Left renal pelvis (tissue), 4 donors: ENCODE results near the gene PTGDR2. TPM values are rescaled to one million over a fixed set of nuclear protein-coding genes. Genes with fewer than 3 reads are reported as not detected.
"Not testable (repeated sequence)": the region's sequence is repeated elsewhere in the genome, so short reads cannot be mapped to it uniquely, and the experiment has no call there.

Experiments
- DNase-seq, 4 donors: peaks; one replicate each; pipeline ENCODE4 v3.0.0-alpha.2; 2013; ENCODE audit warnings: low read depth in 4 of 4, low spot score in 3 of 4
- polyA plus RNA-seq, 4 donors: library from polyadenylated mRNA; unstranded; fragments of 120-200 nt; gene quantifications; one replicate each; pipeline ENCODE4 v1.2.1, GENCODE V29; 2013; ENCODE audit not compliant: insufficient read length in 4 of 4

The PTGDR2 gene
- polyA plus RNA-seq, 4 donors, result 0.14 to 0.74 (median 0.27) TPM

DNA sequence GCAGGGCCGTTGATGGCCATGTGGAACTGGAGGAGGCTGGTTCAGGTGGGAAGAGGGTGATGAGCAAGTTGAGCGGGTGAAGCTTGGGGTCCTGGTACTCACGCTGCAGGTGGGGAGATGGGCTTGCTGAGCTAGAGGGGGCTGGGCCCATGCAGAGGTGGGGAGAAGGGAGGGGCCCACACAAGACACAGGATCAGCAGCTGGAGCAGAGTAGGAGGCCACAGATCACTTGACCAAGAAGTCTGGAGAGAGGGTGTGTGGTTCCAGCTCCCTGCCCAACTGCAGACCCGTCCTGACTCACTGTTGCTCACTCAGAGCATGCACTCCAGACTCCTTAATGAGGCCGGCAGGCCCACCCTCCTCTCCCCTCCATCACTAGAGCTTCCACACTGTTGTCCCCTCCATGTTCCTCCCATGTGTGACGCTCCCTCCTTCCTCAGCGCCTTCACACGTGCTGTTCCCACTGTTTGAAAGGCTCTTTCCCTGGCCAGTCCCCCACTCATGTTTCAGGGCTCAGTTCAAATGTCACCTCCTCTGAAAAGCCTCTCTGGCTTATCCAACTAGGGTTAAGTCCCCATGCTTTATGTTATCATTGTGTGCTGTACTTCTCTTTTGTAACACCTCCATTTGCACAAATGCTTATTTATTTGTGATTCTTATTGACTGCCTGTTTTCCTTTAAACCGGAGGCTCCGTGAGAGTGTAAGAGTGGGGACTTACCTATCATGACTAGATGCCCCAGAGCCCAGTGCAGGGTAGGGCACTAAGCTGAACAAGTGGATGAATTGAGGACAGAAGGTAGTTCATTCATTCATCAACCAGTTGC, 11.5 kb downstream of the PTGDR2 start:
- DNase-seq, result no peak

DNA sequence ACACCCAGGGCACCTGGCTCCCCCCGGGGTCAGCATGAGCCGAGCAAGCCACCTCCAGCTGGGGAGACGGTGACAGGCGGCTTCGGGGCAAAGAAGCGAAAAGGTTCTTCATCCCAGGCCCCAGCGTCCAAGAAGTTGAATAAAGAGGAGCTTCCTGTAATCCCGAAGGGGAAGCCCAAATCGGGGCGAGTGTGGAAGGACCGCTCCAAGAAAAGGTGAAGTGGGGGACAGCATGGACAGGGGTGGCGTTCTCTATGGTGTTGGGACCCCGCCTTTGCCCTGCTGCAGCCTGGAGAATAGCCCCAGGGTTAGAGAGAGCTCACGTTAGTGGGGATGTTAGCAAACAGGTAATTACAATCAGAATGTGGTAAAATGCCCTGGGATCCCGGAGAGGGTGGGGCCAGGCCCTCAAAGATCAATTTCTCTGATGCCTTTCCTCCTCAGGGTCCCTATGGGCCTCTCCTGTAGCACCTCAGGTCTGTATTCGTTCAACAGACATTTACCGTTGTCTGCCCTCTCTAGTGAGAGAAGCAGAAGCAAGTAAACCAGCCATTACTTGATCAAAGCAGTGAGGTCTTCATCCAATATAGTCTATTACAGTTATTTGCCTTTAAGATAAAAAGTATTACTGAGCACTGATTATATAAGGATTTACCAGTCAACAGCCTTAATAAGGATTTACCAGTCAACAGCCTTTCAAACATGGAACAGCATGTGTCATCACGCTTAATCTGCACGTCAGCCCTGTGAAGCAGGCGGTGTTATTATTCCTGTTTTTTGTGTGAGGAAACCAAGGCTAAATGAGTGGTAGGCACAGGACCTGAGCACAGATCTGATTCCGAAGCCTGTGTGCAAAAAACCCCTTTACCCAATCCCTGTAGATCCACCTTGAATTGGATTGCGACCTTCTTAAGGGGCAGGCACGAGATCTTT, 12.8 kb downstream of the PTGDR2 start:
- DNase-seq, result no peak

DNA sequence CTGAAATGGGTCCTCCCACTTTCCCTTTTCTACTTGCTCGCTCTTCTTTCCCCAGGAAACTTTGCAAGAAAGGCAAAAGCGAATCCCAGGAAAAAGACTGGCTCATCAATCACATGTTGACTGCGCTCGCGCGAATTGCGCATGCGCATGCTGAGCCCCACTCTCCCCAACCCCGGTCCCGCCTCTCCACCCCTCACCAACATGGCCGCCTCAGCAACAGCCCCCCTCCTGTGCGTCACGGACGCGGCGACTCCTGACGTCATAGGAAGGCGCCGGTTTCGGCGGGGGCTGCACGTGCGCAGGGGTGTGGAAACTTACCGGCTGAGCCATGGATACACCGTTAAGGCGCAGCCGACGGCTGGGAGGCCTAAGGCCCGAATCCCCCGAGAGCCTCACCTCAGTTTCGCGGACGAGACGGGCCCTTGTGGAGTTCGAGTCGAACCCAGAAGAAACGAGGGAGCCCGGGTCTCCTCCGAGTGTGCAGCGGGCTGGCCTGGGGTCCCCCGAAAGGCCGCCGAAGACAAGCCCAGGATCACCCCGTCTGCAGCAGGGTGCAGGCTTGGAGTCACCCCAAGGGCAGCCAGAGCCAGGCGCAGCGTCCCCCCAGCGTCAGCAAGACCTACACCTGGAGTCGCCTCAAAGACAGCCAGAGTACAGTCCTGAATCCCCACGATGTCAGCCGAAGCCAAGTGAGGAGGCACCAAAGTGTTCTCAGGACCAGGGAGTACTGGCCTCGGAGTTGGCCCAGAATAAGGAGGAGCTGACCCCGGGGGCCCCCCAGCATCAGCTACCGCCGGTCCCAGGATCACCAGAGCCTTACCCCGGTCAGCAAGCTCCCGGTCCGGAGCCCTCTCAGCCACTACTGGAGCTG, 13.7 kb downstream of the PTGDR2 start, which contains the start of gene CCDC86:
Gene CCDC86 (plus strand): TSS at position 317 of the 871 bp plus-strand sequence. CDS start 12 bp downstream, at position 329.
- DNase-seq, result peak; percentile 90 to 92 (median 90)

DNA sequence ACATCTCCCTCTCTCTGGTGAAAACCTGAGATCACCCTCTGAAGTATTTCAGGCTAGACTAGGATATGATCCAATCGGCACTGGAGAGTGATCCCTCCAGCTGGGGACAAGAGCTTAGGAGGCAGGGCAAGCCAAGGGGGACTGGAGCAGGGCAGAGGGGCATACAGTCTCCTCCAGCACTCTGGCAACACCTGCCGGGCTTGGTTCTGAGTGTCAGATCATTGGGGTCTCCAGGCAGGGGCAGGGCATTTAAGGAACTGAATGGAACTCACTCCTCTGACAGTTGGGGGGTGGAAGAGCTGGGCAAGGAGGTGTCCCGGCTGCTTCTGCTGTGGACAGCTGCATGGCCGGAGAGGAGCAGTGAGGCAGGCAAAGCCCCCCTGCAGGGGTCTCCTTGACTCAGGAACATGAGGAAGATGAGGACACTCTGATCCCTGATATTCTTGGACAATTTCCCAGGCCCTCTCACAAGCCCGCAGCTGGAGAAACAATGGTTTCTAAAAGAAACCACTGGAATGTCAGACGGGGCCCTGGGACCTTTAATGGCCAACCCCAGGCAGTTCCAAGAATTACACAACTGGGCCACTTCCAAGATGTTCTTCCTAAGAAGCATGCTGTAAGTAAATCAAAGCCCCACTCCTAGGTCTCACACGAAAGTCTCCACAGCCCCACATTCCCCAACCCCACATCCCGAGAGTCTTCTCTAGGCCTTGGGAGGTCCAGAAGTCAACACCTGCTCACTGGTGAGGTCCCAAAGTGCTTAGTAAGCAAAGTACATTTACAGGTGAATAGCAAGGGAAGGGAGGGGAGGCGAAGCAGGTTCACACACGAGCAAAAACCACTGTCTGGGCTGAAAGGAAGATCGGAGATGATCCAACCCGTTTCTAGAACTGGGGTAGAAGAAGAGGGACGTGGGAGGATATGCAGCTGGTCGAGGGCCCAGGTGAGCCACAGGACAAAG, 15.0 kb downstream of the PTGDR2 start:
- DNase-seq, result peak in 2 of 4 donors; percentile 34 to 60

DNA sequence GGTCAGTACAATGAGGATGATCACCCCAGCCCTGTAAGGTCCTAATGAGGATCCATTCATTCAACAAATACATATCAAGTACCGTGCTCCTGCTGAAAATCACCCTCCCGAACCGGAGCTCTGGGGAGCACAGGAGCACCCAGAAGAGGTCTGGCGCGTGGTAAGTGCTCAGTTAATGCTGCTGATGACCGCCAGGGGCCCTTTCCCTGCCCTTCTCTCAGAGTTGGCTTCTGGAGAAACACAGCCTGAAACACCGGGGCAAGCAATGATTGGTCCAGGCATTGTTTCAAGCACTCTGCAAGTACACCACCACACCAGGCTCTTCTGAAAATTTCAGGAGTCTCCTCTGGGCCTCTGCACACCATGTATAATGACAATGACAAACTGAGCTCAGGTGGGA, 17.6 kb downstream of the PTGDR2 start:
- DNase-seq, result no peak

DNA sequence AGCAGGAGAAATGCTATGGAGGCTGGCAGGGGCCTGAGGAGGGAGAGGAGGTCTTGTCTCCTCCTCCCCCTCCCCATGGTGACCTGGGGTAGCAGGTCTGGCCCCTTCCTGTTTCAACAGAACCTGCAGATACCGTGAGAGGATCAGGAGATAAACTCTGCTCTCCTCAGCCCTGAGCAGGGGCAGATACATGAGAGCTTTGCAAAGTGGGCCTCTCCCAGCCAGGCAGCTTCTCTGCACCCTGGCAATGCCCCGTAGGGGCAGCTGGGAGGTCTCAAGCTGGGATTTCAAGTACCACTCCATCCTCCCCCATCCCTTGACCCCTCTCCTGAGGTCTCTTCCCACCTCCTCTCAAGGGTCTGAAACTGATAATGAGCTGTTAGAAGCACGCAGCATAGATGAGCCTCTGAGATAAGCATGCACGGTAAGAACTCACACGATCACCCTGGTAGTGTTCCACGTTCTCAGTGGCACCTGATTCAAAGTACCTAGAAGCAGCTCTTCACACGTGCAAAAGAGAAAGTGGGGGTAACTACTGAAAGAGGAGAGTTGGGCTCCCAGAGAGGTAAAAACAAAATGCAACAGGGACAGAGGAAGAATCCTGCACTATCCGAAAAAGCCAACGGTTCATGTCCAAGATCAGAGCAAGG, 18.8 kb downstream of the PTGDR2 start:
- no peak for DNase-seq

DNA sequence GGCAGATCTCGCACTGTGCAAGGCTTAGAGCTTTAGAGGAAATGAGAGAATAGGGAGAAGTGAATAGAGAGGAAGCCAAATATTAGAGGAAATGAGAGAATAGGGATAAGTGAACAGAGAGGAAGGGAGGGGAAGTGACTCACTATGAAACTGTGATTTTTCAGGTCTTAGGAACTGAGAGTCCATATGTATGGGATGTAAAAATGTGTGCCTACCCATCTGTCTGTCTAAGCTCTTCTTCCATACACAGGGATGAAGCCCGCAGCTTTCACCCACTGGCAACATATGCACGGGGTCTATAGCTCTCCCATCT, 20.3 kb downstream of the PTGDR2 start:
- DNase-seq, result no peak

DNA sequence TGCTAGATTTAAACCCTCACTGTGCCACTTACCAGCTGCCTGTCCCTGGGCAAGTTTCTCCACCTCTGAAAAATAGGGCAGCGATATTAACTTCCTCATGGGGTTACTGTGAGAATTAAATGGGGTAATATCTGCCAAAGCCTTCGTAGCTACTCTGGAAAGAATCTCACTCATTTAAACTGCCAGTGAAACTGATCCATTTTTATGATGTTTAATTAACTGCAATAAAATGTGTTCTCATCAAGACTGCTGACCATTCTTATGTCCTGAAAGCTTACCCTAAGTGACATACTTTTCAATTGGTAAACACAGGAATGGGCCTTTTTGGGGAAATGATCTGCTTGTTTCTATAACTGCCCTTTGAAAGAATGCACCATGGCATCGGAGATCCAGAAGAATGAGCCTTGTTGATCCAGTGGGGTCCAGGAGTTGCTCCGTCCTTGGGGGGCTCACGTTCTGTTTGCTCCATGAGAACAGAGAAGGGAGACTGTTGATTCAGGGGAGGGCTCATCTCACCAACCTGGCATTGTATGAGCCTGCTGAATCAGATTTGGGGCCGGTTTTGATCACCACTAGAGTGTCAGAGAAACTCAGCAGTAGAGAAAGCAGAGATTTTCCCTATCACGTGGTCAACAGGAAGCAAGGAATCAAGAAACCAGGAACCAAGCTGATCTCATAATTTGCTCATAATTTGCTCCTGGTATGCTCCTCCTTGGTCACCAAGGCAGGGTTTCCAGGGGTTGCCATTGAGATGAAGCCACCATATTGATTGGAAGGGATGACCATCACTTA, 20.8 kb downstream of the PTGDR2 start:
- DNase-seq, result no peak

DNA sequence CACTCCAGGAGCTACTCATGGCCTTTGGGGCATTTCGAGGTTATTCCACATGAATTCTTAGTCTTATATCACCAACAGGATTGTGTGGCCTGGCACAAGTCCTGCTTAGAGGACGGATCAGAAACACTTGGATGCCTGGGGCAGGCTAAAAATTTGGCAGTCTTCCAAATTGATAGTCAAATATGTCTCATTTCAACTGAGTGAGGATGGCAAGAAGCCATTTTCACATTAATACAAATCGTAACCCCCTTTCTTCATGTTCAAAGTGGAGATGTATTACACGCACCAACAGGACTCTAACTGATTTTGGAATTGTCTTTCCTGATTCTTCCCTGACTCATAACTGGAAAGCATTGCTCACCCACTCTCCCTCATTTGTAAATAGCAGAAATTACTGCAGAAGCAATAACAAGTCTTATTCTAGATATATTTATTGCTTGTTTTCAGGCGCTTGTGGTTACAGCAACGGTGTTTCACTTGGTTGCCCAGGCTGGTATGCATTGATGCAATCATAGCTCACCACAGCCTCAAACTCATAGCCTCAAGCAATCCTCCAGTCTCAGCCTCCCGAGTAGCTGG, 24.2 kb downstream of the PTGDR2 start:
- no peak for DNase-seq

DNA sequence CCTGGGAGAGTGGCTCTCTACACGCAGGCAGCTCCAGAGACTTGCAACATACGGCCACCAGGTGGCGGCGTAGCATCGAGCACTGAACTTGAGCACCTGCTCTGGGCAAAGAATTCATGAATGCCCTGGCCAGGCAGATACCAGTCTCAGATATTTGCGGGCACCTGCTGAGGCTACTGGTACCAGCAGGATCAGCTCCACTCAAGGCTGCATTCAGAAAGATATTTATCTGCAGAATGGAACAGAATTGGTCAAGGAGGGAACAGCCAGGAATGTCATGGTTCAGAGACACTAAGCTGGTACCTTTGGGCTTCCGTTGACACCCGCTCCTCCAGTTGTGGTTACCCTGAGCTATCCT, 24.6 kb downstream of the PTGDR2 start:
- DNase-seq, result peak in 2 of 4 donors; percentile 50 to 58

DNA sequence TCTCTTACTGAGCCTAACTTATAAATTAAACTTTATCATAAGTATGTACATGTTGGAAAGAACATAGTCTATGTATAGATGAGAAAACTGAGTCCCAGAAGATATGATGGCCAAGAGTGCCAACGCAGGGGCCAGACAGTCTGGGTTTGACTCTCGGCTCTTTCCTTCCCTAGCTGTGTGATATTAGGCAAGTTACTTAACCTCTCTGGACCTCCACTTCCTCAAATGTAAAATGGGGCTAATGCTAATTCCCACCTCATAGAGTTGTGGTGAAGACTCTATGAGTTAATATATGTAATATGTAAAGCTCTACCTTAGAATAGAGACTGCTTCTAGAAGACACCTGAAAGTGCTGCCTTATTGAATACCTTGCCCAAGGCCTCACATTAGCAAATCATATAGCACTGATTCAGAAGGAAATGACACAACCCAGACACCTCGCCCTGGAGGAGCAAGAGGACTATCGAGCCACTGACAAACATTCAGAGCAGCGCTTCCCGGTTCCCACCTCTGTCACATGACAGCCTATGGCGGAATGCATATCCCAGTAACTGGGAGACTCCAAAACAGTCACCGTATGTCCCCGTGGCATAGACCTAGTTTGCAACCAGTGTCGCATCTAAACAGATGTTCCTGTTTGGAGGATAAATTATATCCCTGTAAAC, 25.1 kb downstream of the PTGDR2 start:
- no peak for DNase-seq

DNA sequence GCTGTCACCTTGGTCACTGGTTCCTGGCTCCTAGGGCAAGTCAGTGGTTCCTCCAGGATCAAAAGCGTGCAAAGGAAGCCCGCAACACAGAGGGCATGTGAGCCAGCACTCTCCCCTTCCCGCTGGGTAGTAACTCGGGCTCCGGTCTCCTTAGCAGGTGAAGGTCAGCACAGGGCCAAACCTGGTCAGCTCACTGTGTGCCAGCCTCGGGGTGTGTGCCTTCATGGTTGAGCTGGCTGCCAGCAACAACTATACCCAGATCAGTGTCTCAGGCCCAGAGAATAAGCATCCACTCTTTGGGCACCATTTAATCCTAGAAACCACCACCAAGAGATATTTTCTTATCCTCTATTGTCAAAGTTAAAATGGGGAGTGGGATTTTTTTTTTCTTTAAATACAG, 30.0 kb downstream of the PTGDR2 start:
- no peak for DNase-seq

DNA sequence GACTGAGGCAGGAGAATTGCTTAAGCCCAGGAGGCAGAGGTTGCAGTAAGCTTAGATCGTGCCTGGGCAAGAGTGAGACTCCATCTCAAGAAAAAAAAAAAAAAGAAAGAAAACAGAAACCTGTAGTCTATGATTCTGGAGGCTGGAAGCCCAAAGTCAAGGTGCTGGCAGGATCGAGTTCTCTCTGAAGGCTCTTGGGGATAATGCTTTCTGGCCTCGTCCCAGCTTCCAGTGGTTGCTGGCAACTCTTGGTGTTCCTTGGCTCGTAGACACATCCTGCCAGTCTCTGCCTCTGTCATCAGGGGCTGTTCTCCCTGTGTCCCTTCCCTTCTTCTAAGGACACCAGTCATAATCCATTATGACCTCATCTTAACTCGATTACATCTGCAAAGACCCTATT, 30.6 kb downstream of the PTGDR2 start:
- no peak for DNase-seq

DNA sequence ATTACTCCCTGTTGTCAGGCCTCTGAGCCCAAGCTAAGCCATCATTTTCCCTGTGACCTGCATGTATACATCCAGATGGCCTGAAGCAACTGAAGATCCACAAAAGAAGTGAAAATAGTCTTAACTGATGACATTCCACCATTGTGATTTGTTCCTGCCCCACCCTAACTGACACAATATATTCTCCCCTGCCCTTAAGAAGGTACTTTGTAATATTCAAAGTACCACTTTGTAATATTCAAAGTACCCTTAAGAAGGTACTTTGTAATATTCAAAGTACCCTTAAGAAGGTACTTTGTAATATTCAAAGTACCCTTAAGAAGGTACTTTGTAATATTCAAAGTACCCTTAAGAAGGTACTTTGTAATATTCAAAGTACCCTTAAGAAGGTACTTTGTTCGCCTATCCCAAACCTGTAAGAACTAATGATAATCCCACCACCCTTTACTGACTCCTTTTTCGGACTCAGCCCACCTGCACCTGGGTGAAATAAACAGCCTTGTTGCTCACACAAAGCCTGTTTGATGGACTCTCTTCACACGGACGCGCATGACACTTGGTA, 31.9 kb downstream of the PTGDR2 start:
- DNase-seq, result not testable (repeated sequence)

DNA sequence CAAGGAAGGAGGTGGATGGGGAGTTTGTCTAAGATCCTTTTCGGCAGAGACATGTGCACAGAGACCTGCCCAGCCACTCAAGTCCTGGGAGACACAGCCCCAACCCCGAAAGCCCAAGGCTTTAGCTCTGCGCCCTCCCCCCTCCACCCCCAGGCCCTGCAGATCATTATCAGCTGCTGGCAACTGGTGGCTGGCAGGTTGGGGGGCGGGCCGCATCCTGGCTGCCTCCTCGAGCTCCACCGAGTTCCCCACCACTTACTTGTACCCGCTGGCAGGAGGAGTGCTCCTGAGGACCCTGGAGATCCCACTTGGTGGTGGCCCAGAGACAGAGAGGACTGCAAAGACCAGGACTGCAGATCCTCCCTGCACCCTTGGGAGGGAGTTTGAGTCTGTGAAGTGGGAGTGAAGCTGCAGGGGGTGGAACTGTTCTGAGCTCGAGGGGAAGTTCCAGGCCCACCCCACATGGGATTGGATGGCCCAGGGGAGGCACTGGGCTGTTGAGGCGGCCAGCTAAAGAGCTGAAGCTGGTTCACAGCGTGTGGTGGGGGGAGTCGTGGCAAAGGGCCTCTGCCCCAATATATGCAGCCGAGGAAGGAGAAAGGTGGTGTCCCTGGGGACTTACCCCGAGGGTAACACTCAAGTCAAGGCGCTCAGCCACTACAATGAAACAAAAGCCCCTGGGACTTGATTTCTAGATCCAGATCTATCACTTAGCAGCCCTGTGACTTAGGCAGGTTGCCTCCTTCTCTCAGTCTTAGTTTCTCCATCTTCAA, 33.7 kb downstream of the PTGDR2 start:
- no peak for DNase-seq

DNA sequence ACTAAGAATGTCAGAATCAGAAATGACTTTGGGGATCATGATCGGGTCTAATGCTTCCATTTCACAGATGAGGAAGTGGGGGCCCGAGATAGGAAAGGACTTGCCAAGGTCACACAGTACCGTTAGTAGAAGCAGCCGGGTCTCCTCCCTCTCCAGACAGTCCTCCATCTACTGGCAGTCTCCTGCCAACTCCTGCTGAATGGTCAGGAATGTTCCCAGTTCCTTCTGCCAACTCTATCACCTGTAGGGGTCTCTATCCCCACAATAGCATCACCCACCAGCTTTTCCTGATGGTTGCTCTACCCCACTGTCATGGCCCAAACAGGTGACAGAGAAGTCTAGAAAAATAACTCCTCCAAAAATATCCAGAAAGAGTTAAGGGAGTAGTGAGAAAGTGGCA, 37.7 kb downstream of the PTGDR2 start:
- DNase-seq, result no peak
